Measurements from ENCODE around the gene PNRC1.
"Not testable (repeated sequence)": the region's sequence is repeated elsewhere in the genome, so short reads cannot be mapped to it uniquely, and the experiment has no call there.

The PNRC1 gene

DNA sequence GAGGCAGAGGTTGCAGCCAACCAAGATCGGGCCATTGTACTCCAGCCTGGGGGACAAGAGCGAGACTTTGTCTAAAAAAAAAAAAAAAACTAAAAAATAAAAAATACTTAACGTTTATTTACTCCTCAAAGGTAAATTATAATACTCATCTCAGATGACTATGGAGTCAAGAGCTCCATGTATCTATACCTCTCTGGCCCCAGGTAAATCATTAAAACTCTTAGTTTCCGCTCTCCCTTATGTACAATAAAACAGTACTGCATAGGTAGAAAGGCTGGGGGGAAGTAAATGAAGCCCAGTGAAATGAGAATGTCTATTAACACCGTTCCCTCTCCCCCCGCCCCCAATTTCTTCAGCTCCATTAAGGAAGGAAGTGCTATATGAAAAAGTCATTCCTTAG is 36.2 kb downstream of the PNRC1 start:
- DNase-seq, result no peak

DNA sequence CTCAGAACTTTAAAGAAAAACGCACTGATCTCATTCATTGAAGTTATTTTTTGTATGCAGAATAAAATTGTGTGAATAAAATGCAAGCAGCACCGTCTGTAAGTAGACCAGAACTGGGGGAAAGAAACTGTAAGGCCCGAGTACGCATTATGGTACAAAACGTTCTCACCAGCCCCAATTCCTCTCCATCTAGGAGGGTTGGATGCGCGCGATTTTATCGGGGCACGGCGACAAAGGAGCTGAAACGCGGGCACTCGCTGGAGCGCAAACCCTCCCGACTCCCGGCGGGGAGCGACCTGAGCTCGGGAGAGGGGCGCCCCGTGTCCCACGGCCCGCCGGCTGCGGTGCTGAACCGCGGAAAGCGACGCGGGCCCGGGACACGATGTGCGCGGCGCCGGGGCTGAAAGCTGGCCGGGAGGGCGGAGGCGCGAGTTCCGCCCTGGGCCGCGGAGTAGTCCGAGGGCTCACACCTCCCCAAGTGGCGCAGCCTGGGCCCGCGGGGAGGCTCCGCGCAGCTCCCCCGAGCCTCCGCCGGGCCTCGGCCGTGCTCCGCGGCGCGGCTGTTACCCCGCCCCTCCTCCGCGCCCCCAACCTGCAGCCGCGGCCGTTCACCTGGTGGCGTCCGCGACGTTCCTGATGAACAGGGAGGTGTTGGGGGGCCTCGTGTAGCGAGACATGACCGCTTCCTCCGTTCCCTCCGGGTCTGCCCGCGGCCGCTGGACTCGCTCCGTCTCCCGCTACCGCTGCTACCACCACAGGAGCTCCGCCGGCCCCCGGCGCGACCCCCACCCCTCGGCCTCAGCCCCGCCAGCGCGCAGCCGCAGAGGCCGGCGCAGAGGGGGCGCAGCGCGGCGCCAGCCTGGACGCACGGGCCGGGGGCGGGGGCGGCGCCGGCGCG is 36.9 kb downstream of the PNRC1 start, which contains the start of gene SRSF12:
SRSF12 (minus strand) TSS at position 861 of the 898 bp plus-strand sequence; CDS start at position 677, 184 bp downstream.
- no peak for DNase-seq

DNA sequence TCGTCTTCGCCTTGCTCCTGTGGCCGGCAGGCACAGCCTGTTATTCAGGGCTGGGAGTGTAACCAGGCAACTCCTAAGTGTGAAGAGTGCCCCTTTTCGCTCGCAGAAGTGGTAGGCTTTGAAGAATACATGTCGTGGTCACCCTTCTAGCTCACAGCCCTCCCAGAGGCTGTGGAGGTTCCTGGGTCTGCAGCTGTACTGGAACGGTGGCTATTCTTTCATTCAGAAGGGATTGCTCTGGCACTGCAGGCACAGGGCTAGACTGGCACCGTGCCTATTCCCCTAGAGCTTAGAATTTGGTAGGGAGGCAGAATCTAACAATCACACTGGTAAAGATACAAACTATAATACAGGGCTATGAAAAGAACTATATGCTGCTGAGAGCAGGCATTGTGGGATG is 38.4 kb downstream of the PNRC1 start:
- no peak for DNase-seq

DNA sequence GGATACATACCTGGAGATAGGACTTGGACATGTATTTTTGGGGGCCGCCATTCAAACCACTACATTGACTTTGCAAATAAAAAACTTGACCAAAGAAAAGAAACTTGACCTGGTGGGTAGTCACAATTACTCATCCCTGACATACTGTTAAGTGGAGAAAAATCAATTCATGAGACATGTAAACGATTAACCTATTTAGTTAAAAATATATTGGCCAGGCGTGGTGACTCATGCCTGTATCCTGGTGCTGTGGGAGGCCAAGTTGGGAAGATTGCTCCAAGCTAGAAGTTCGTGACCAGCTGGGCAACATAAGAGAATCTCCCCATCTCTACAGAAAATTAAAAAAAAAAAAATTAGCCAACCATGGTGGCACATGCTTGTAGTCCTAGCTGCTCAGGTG is 39.8 kb downstream of the PNRC1 start:
- DNase-seq, result no peak

DNA sequence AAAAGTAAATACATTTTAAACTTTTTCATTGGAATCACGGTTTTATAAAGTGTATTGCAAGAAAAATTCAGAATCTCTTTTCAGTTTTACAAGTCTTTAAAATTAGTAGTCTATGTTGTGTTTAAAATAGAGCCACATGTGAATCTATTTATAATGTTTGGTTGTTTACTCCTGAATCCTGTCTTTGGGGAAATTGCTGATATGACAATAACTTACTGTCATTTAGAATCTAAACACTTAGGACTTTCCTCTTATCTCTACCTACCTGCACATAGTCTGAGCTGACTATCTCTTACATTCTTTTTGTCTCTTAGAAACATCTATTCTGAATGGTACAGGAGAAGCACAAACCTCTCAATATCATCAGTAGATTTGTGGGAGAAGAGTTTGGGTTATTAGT is 41.4 kb downstream of the PNRC1 start:
- DNase-seq, result no peak

DNA sequence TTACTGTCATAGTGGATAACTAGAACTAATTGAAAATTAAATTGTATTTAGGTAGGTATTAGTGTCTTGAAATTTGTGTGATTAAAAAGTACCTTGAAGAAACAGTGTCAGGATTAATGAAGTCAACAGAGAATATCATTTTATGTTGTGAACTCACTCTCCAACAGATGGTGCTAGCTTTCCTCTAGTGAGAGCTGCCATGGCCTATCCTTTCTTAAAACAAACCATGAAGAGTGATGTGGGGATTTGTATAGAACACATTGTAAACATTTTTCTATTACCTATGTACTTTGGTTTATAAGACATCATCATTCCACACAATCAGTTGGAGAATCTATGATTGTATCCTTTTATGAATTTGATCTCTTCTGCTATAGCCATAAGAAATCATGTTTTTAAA is 42.1 kb downstream of the PNRC1 start:
- DNase-seq, result peak; percentile 15

DNA sequence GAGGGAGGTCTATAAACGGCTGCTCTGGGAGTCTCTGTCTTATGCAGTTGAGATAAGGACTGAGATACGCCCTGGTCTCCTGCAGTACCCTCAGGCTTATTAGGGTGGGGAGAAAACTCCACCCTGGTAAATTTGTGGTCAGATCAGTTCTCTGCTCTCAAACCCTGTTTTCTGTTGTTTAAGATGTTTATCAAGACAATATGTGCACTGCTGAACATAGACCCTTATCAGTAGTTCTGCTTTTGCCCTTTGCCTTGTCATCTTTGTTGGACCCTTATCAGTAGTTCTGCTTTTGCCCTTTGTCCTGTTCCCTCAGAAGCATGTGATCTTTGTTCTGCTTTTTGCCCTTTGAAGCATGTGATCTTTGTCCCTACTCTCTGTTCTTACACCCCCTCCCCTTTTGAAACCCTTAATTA is 47.7 kb downstream of the PNRC1 start:
- not testable (repeated sequence) for DNase-seq

DNA sequence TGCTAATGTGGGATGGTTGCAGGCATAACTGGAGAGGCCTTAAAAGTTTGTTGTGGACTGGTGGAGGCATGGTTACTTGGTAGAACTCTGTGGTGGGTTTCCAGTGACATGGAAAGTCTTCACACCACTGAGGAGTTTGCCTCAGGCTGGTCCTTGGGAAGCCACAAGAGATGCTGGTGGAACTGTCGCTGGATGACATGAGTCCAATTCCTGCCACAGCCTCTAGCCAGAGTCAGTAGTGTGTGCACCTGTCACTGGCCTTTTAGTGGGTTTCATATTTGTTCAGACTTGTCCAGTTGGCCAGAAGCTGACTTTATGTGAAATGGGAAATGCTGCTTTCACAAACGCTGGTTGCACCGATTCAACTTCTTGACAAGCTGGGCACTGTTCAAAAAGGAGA is 51.0 kb downstream of the PNRC1 start:
- no peak for DNase-seq

DNA sequence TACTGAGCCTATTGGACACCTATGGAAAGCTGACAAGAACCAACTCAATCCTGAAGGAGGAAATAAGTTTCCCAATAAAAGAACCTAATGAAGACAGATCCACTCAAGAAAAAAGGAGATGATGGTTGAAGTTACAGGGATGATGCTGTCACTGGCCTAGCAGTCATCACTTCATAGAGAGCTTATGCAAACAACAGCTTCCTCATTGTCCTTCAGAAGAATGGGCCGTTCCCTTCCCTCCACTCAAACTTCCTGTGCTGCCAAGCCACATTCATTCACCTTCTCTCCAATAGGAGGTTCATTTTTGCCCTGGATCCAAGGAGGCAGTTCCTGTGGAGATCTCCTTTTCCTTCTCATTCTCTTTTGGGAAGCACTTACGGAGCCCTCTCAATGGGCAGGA is 51.5 kb downstream of the PNRC1 start:
- DNase-seq, result no peak

DNA sequence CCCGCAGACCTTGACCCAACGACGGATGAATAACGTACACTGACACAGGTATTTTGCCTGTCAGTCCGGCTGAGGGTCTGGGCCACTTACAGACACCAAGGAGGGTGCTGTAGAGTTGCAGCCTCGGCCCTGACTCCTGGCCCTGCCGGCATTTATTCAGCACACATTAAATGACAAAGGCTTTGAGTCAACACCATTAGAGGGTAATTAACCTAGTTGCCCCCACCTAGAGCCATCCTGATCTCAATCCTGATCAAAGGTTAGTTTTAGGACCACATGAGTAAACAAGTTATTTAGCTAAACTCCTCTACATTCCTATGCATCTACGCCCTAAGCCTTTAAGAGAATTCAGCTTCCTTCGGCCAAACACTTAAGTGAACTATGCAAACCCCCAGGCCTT is 53.4 kb downstream of the PNRC1 start:
- no peak for DNase-seq

DNA sequence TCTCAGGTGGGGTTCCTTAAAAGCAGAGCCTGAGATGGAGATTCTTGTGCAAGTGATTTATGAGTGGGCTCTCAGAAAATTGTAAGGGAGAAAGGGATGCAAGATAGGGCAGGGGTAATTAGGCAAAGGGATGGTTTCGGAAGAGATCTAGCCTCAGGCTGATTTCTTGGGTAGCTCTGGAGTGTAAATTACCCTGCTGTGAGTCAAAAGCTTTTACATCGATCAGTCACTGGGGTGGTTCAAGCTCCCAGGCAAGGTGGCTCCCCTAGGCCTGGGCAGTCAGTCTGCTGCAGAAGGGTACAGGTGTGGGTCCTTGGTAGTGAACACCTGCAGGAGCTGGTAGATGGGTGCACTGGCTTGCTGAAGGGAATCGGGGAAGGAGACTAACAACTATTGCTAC is 54.2 kb downstream of the PNRC1 start:
- DNase-seq, result no peak
